ENCODE measurements around the gene MXRA8.

DNA sequence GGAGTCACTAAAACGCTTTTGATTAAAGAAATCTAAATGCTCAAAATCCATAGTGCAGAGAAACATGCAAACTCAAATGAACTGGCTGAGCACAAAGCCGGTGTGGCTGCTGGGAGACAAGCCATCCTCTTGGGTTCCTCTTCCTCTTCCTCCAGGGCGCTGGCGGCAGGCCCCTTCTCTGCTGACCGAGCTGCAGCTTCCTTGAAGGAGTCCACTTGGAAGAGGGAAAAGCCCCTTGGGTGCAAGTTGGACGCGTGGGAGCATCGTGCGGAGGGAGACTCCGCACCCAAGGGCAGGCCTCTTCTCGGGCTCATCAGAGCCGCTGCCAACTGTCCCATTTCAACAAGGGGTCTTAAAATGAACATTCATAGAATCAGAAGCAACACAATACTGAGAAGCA lies 32.9 kb upstream of the MXRA8 start:
- TF ChIP-seq, protein P1, sequence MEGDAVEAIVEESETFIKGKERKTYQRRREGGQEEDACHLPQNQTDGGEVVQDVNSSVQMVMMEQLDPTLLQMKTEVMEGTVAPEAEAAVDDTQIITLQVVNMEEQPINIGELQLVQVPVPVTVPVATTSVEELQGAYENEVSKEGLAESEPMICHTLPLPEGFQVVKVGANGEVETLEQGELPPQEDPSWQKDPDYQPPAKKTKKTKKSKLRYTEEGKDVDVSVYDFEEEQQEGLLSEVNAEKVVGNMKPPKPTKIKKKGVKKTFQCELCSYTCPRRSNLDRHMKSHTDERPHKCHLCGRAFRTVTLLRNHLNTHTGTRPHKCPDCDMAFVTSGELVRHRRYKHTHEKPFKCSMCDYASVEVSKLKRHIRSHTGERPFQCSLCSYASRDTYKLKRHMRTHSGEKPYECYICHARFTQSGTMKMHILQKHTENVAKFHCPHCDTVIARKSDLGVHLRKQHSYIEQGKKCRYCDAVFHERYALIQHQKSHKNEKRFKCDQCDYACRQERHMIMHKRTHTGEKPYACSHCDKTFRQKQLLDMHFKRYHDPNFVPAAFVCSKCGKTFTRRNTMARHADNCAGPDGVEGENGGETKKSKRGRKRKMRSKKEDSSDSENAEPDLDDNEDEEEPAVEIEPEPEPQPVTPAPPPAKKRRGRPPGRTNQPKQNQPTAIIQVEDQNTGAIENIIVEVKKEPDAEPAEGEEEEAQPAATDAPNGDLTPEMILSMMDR (IDR thresholded peaks at IDR 0.05; ENCODE audit: insufficient read depth, low read length, poor library complexity, severe bottlenecking) = no peak
- no peak for TF ChIP-seq EZH2phosphoT487 (conservative IDR thresholded peaks at IDR 0.05; ENCODE audit: low read length)
